Activated naive CD4-positive, alpha-beta T cell treated with anti-CD3 and anti-CD28 coated beads, Interleukin-2, amount 50 U/mL, for 72 hours (primary cell): ENCODE data around the gene PCSK2. TPM values are rescaled to one million over a fixed set of nuclear protein-coding genes. Genes with fewer than 3 reads are reported as not detected.
"Not testable (repeated sequence)": the region's sequence is repeated elsewhere in the genome, so short reads cannot be mapped to it uniquely, and the experiment has no call there.

Source experiments
- ATAC-seq, 2 donors: fragments of 150-1000 bp; cut with Tn5 transposase; 2 replicates each; pipeline ENCODE4 v1.10.0; 2021; ENCODE audit warnings: mild to moderate bottlenecking in 2 of 2, moderate library complexity in 2 of 2
- DNase-seq, 2 donors: peaks; one replicate each; pipeline ENCODE4 v3.0.0; 2021 to 2022; ENCODE audit warnings: low spot score in 2 of 2
- H3K27ac Mint-ChIP-seq, 2 donors: one replicate each; pipeline ENCODE4 v1.8.0; 2022; ENCODE audit warnings: mild to moderate bottlenecking in 2 of 2, mixed read lengths in 2 of 2
- H3K36me3 Mint-ChIP-seq, 2 donors: one replicate each; pipeline ENCODE4 v1.8.0; 2022; ENCODE audit warnings: mixed read lengths in 2 of 2
- H3K9me3 Mint-ChIP-seq, 2 donors: one replicate each; pipeline ENCODE4 v1.8.0; 2022; ENCODE audit warnings: mixed read lengths in 2 of 2
- total RNA-seq, 2 donors: library from RNA; stranded (reverse); gene quantifications; one replicate each; pipeline ENCODE4 v1.2.3, GENCODE V29; 2022

The PCSK2 gene
- total RNA-seq, result not detected

GRCh38 chr20:17226410-17227218 is at the start of gene PCSK2:
Gene PCSK2, plus strand, starts transcription at chr20:17227040. Its CDS starts 266 bp downstream, at chr20:17227306.
- Mint-ChIP-seq H3K36me3 (peaks cover 18 to 23% of the 10 kb centered on the region in 2 donors), H3K27ac (no peak within 1 kb of the TSS), H3K9me3 (peaks cover 0 to 11% of the 10 kb centered on the region in 2 donors)
- DNase-seq, result no peak
- no peak for ATAC-seq

GRCh38 chr20:17177341-17177740 is 49.5 kb upstream of the PCSK2 start:
- H3K9me3 Mint-ChIP-seq, result peaks cover 13 to 26% of the 10 kb centered on the region in 2 donors
- ATAC-seq, result no peak

GRCh38 chr20:17179840-17180239 is 47.0 kb upstream of the PCSK2 start:
- DNase-seq, result no peak
- Mint-ChIP-seq H3K27ac (no peak overlapping the region), H3K9me3 (peaks cover 23 to 44% of the 10 kb centered on the region in 2 donors), H3K36me3 (peaks cover 0 to 18% of the 10 kb centered on the region in 2 donors)
- no peak for ATAC-seq

More at GRCh38 chr20:17177341-17177740, 49.5 kb upstream of the PCSK2 start:
- H3K36me3 Mint-ChIP-seq, result peaks cover 0 to 9% of the 10 kb centered on the region in 2 donors
- H3K27ac Mint-ChIP-seq, result no peak overlapping the region
- DNase-seq, result no peak

GRCh38 chr20:17189976-17190695 is 36.7 kb upstream of the PCSK2 start:
- Mint-ChIP-seq H3K27ac (no peak overlapping the region), H3K36me3 (no peaks in the 10 kb centered on the region)

GRCh38 chr20:17197041-17197440 is 29.8 kb upstream of the PCSK2 start:
- peaks cover 0 to 19% of the 10 kb centered on the region in 2 donors for H3K9me3 Mint-ChIP-seq
- DNase-seq, result no peak
- ATAC-seq, result no peak
- H3K27ac Mint-ChIP-seq, result no peak overlapping the region
- no peaks in the 10 kb centered on the region for H3K36me3 Mint-ChIP-seq

More at GRCh38 chr20:17189976-17190695, 36.7 kb upstream of the PCSK2 start:
- ATAC-seq (no peak), DNase-seq (no peak)
- peaks cover 0 to 12% of the 10 kb centered on the region in 2 donors for H3K9me3 Mint-ChIP-seq

- Mint-ChIP-seq H3K27ac (no peak overlapping the region), H3K36me3 (no peaks in the 10 kb centered on the region), H3K9me3 (peaks cover 0 to 13% of the 10 kb centered on the region in 2 donors)
- ATAC-seq (no peak), DNase-seq (no peak)
These were observed 24.8 kb upstream of the PCSK2 start for GRCh38 chr20:17202030-17202429.

- ATAC-seq (no peak), DNase-seq (no peak)
- H3K27ac Mint-ChIP-seq, result no peak overlapping the region
- no peaks in the 10 kb centered on the region for H3K36me3 Mint-ChIP-seq
- peaks cover 0 to 13% of the 10 kb centered on the region in 2 donors for H3K9me3 Mint-ChIP-seq
These were observed 24.2 kb upstream of the PCSK2 start for GRCh38 chr20:17202673-17203072.

- Mint-ChIP-seq H3K36me3 (peaks cover 0 to 5% of the 10 kb centered on the region in 2 donors), H3K9me3 (peaks cover 0 to 10% of the 10 kb centered on the region in 2 donors), H3K27ac (no peak overlapping the region)
- ATAC-seq (no peak), DNase-seq (no peak)
These were observed 21.6 kb upstream of the PCSK2 start for GRCh38 chr20:17205084-17205813.

GRCh38 chr20:17210387-17210786 is 16.5 kb upstream of the PCSK2 start:
- ATAC-seq (no peak), DNase-seq (no peak)
- H3K27ac Mint-ChIP-seq, result no peak overlapping the region
- peaks cover 0 to 5% of the 10 kb centered on the region in 2 donors for H3K36me3 Mint-ChIP-seq
- H3K9me3 Mint-ChIP-seq, result peaks cover 0 to 10% of the 10 kb centered on the region in 2 donors

- Mint-ChIP-seq H3K9me3 (peaks cover 0 to 10% of the 10 kb centered on the region in 2 donors), H3K36me3 (peaks cover 0 to 5% of the 10 kb centered on the region in 2 donors), H3K27ac (no peak overlapping the region)
- ATAC-seq (no peak), DNase-seq (no peak)
These were observed 15.9 kb upstream of the PCSK2 start for GRCh38 chr20:17210983-17211382.

GRCh38 chr20:17215167-17215566 is 11.7 kb upstream of the PCSK2 start:
- ATAC-seq (no peak), DNase-seq (no peak)
- H3K36me3 Mint-ChIP-seq, result no peaks in the 10 kb centered on the region
- H3K9me3 Mint-ChIP-seq, result peaks cover 7% of the 10 kb centered on the region in 2 donors
- no peak overlapping the region for H3K27ac Mint-ChIP-seq

GRCh38 chr20:17219856-17220255 is 7.0 kb upstream of the PCSK2 start:
- not testable (repeated sequence) for H3K27ac Mint-ChIP-seq

GRCh38 chr20:17223553-17223952 is 3.3 kb upstream of the PCSK2 start:
- Mint-ChIP-seq H3K9me3 (peaks cover under 1 to 5% of the 10 kb centered on the region in 2 donors), H3K36me3 (peaks cover 18% of the 10 kb centered on the region in 2 donors), H3K27ac (no peak overlapping the region)
- no peak for ATAC-seq
- DNase-seq, result no peak

More at GRCh38 chr20:17219856-17220255, 7.0 kb upstream of the PCSK2 start:
- DNase-seq, ATAC-seq, H3K36me3 Mint-ChIP-seq, H3K9me3 Mint-ChIP-seq: not testable (repeated sequence)

GRCh38 chr20:17225851-17226409 is 910 bp upstream of the PCSK2 start:
- Mint-ChIP-seq H3K27ac (no peak overlapping the region), H3K9me3 (peaks cover 0 to 11% of the 10 kb centered on the region in 2 donors), H3K36me3 (peaks cover 18 to 23% of the 10 kb centered on the region in 2 donors)
- ATAC-seq, result no peak
- DNase-seq, result no peak

GRCh38 chr20:17227219-17227575 is 357 bp downstream of the PCSK2 start:
- DNase-seq (no peak), ATAC-seq (no peak)
- Mint-ChIP-seq H3K9me3 (peaks cover 0 to 11% of the 10 kb centered on the region in 2 donors), H3K27ac (no peak overlapping the region), H3K36me3 (peaks cover 18 to 23% of the 10 kb centered on the region in 2 donors)
